Breast epithelium (tissue), 3 donors: ENCODE data around the gene TGM1.

Source experiments
- POLR2A ChIP-seq: fragments of 450-650 bp; IDR thresholded peaks from one replicate; pipeline ENCODE4 v1.6.1; 2016; ENCODE audit warnings: antibody characterized with exemption, mild to moderate bottlenecking, moderate library complexity
- POLR2AphosphoS5 ChIP-seq, 3 donors: sonication (generic); formaldehyde crosslinking; IDR thresholded peaks; one replicate each; pipeline ENCODE4 v1.6.1; 2017; ENCODE audit warnings: antibody characterized with exemption in 3 of 3
- TF ChIP-seq, protein P1 (sequence below), 3 donors: fragments of 450-650 bp; IDR thresholded peaks; one replicate each; pipeline ENCODE4 v1.5.1; 2016 to 2017; ENCODE audit warnings: antibody characterized with exemption in 3 of 3, mild to moderate bottlenecking in 3 of 3, moderate library complexity in 3 of 3

DNA sequence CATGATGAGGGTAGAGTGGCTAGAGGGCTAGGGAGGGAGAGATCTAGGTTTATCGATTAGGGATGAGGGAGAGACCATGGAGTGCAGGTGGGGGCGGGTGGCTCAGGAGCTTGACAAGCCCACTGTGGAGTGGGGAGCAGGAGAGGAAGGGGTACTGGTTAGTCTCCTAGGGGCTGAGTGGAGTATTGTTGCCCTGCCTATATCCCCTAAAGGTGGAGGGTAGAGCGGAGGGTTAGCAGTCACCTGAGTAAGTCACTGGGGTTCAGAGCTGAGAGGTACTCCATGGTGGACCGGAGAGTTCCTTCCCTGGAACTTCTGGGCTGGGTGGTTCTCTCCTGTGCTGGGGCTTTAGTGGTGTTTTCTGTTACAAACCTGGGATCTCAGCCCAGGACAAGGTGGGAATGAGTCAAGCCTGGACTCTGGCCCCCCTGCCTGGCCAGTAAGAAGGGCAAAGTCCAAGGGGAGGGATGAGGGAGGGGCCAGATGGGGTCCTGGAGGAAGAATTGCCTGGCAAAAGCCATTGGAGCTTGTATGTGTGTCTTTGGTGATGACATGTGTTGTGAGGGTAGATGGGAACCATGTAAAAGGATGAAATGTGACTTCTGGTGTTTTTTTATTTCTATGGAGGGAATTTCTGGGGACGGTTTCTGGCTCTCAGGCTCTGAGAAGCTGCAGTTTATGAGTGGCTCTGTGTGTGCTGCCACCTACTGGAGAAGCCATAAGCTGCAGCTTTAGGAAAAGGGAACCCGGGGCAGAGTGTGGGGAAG, 44.8 kb upstream of the TGM1 start, which contains the start of gene CIDEB:
- TF ChIP-seq POLR2A (no peak), POLR2AphosphoS5 (IDR thresholded peaks at IDR 0.05) (no peak)
- TF ChIP-seq, protein P1, sequence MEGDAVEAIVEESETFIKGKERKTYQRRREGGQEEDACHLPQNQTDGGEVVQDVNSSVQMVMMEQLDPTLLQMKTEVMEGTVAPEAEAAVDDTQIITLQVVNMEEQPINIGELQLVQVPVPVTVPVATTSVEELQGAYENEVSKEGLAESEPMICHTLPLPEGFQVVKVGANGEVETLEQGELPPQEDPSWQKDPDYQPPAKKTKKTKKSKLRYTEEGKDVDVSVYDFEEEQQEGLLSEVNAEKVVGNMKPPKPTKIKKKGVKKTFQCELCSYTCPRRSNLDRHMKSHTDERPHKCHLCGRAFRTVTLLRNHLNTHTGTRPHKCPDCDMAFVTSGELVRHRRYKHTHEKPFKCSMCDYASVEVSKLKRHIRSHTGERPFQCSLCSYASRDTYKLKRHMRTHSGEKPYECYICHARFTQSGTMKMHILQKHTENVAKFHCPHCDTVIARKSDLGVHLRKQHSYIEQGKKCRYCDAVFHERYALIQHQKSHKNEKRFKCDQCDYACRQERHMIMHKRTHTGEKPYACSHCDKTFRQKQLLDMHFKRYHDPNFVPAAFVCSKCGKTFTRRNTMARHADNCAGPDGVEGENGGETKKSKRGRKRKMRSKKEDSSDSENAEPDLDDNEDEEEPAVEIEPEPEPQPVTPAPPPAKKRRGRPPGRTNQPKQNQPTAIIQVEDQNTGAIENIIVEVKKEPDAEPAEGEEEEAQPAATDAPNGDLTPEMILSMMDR (IDR thresholded peaks at IDR 0.05): peak; percentile 65 to 81 (median 72)
